Osteoblast (primary cell): ENCODE results near the gene GLA. TPM values are rescaled to one million over a fixed set of nuclear protein-coding genes. Genes with fewer than 3 reads are reported as not detected.
A peak's percentile ranks its signal among the peaks of the same experiment; 100 is the strongest.

Experiments used
- DNase-seq: peaks from one replicate; pipeline ENCODE4 v3.0.0; 2011; ENCODE audit warnings: low spot score, mixed read lengths; ENCODE audit not compliant: insufficient read length; ENCODE audit errors: missing footprints
- H2AFZ ChIP-seq: 2 replicates; pipeline ENCODE4 v1.6.0; 2011; ENCODE audit warnings: mild to moderate bottlenecking, low read length
- H3K27ac ChIP-seq: 2 replicates; pipeline ENCODE4 v1.5.1; 2011; ENCODE audit warnings: mild to moderate bottlenecking, low read depth, low read length, moderate library complexity
- H3K27me3 ChIP-seq: 2 replicates; pipeline ENCODE4 v1.6.0; 2012; ENCODE audit warnings: mild to moderate bottlenecking, control low read depth, inconsistent platforms, low read length, moderate library complexity; ENCODE audit not compliant: insufficient read depth
- H3K36me3 ChIP-seq: 2 replicates; pipeline ENCODE4 v1.5.1; 2011; ENCODE audit warnings: mild to moderate bottlenecking, low read length, control low read depth, moderate library complexity; ENCODE audit not compliant: insufficient read depth
- H3K4me1 ChIP-seq: 2 replicates; pipeline ENCODE4 v1.5.1; 2011; ENCODE audit warnings: mild to moderate bottlenecking, low read length, control low read depth, moderate library complexity; ENCODE audit not compliant: insufficient read depth
- H3K4me2 ChIP-seq: 2 replicates; pipeline ENCODE4 v1.6.0; 2011; ENCODE audit warnings: mild to moderate bottlenecking, low read length; ENCODE audit not compliant: insufficient read depth
- H3K4me3 ChIP-seq: fragments of 200-600 bp; sonication (generic); 3 replicates; pipeline ENCODE4 v1.5.1; 2012; ENCODE audit warnings: mild to moderate bottlenecking, low read length, inconsistent platforms; ENCODE audit not compliant: insufficient read depth
- H3K79me2 ChIP-seq: 2 replicates; pipeline ENCODE4 v1.6.0; 2012; ENCODE audit warnings: mild to moderate bottlenecking, low read length, control low read depth, inconsistent platforms; ENCODE audit not compliant: insufficient read depth
- H3K9me3 ChIP-seq: 2 replicates; pipeline ENCODE4 v1.5.1; 2011; ENCODE audit warnings: low read depth, low read length, control low read depth
- H4K20me1 ChIP-seq: 2 replicates; pipeline ENCODE4 v1.6.0; 2012; ENCODE audit warnings: mild to moderate bottlenecking, low read length, control low read depth; ENCODE audit not compliant: insufficient read depth
- total RNA-seq: library from RNA; depleted of rRNA; stranded (reverse); fragments of >200 nt; gene quantifications from 2 replicates; pipeline ENCODE4 v1.2.3, GENCODE V29; 2012
- TF ChIP-seq, protein P1 (sequence below): IDR thresholded peaks from 2 replicates; pipeline ENCODE4 v1.5.1; 2011; ENCODE audit warnings: mild to moderate bottlenecking, low read depth, low read length, moderate library complexity; ENCODE audit errors: extremely low read depth

GLA gene
- total RNA-seq, 1 donor: 22.8 TPM

- Histone ChIP-seq H3K9me3 (no peaks in the 10 kb centered on the region), H3K36me3 (peaks cover 12% of the 10 kb centered on the region), H4K20me1 (no peaks in the 10 kb centered on the region), H3K4me3 (no peak overlapping the region), H3K4me2 (no peak overlapping the region), H3K4me1 (peaks cover 14% of the 10 kb centered on the region), H3K27ac (no peak overlapping the region), H3K79me2 (no peaks in the 10 kb centered on the region), H3K27me3 (no peaks in the 10 kb centered on the region), H2AFZ (no peak overlapping the region)
- no peak for DNase-seq
- TF ChIP-seq, protein P1, sequence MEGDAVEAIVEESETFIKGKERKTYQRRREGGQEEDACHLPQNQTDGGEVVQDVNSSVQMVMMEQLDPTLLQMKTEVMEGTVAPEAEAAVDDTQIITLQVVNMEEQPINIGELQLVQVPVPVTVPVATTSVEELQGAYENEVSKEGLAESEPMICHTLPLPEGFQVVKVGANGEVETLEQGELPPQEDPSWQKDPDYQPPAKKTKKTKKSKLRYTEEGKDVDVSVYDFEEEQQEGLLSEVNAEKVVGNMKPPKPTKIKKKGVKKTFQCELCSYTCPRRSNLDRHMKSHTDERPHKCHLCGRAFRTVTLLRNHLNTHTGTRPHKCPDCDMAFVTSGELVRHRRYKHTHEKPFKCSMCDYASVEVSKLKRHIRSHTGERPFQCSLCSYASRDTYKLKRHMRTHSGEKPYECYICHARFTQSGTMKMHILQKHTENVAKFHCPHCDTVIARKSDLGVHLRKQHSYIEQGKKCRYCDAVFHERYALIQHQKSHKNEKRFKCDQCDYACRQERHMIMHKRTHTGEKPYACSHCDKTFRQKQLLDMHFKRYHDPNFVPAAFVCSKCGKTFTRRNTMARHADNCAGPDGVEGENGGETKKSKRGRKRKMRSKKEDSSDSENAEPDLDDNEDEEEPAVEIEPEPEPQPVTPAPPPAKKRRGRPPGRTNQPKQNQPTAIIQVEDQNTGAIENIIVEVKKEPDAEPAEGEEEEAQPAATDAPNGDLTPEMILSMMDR: no peak
These were observed 20.2 kb upstream of the GLA start for GRCh38 chrX:101427954-101428353.

DNA sequence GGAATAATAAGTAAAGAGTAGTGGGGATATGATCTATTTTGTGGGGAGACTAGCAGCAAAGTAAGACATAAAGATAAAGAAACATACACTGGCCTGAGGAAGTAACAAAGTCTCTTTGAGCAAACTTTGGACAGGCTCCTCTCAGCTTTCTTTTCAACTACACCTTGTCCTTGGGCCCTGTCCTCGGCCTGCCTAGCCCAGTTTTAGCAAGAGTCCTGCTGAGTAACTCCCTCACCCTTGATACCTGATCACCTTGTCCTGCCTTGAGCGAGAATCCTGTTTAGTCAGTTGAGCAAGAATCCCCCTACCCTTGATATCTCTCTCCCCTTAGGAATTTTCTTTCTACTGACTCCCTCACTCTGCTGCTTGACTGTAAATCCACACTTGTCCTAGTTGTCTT is 11.8 kb upstream of the GLA start:
- DNase-seq: no peak
- no peak overlapping the region for H2AFZ ChIP-seq

DNA sequence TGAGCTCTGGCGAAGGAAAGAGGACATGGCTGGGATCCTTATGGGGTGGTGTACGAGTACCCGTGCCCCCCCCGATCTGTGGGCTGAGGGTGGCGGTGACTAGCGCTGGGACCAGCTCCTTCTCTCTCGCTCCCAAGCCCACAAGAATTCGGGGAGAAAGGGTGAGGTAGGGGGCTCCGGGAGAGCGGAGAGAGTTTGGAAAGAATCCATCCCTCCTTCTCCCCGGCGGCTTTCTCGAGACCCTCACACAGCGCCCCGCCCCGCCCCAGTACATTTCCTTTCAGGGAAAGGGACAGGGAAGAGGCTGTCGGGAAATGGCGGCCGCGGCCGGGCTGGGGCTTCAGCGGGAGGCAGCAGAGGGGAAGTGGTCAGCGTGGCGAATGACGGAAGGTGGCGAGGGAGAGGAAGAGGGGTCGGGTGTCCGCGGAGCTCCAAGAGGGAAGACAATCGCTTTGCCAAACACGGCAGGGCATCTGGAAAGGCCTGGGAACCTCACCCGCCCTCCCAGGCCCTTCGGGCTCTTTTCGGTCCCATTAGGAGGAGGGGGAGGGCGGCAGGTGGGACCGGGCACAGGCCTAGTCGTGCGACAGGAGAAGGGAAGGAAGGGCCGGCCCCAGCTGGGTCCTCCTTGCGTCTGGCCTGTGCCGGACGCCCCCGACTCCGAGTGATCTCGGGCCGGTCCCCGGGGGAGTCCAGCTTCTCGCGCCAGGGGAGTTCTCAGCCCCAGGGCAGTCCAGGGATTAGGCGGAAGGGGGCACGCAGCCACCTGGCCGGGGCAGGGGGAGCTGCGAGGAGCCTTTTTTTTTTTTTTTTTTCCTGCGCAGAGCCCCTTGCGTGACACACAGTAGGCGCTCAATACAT is 10.5 kb upstream of the GLA start:
- Histone ChIP-seq H3K4me3 (peak overlapping the region; percentile 77), H3K4me2 (peak overlapping the region; percentile 82), H3K79me2 (peaks cover 3% of the 10 kb centered on the region), H4K20me1 (no peaks in the 10 kb centered on the region), H3K27me3 (peaks cover 13% of the 10 kb centered on the region), H3K9me3 (no peaks in the 10 kb centered on the region), H3K4me1 (peaks cover 6% of the 10 kb centered on the region), H3K36me3 (no peaks in the 10 kb centered on the region), H3K27ac (peak overlapping the region; percentile 81), H2AFZ (peak overlapping the region; percentile 91)
- TF ChIP-seq, protein P1: no peak
- DNase-seq: peak; percentile 62

More for the DNA sequence above, 11.8 kb upstream of the GLA start:
- no peak overlapping the region for H3K4me2 ChIP-seq
- H3K9me3 ChIP-seq: no peaks in the 10 kb centered on the region
- H3K4me3 ChIP-seq: no peak overlapping the region
- no peak overlapping the region for H3K27ac ChIP-seq
- TF ChIP-seq, protein P1: no peak
- peaks cover 4% of the 10 kb centered on the region for H3K36me3 ChIP-seq
- H3K27me3 ChIP-seq: peaks cover 13% of the 10 kb centered on the region
- H3K4me1 ChIP-seq: peaks cover 6% of the 10 kb centered on the region
- H3K79me2 ChIP-seq: no peaks in the 10 kb centered on the region
- H4K20me1 ChIP-seq: no peaks in the 10 kb centered on the region

- peak overlapping the region; percentile 81 for H3K27ac ChIP-seq
- no peak for DNase-seq
These were observed 9.5 kb upstream of the GLA start for GRCh38 chrX:101417190-101417589.

More at GRCh38 chrX:101417190-101417589, 9.5 kb upstream of the GLA start:
- H3K27me3 ChIP-seq: peaks cover 13% of the 10 kb centered on the region
- H4K20me1 ChIP-seq: peaks cover 7% of the 10 kb centered on the region
- TF ChIP-seq, protein P1: no peak
- H3K4me1 ChIP-seq: peaks cover 6% of the 10 kb centered on the region
- peaks cover 3% of the 10 kb centered on the region for H3K36me3 ChIP-seq
- no peak overlapping the region for H3K4me3 ChIP-seq
- peak overlapping the region; percentile 91 for H2AFZ ChIP-seq
- H3K4me2 ChIP-seq: peak overlapping the region; percentile 82
- no peaks in the 10 kb centered on the region for H3K9me3 ChIP-seq
- peaks cover 13% of the 10 kb centered on the region for H3K79me2 ChIP-seq
